Stimulated activated CD8-positive, alpha-beta memory T cell treated with anti-CD3 and anti-CD28 coated beads, Interleukin-4, amount 100 ng/mL, for 4 hours (primary cell): ENCODE data around the gene MED25.
"Not testable (repeated sequence)": the region's sequence is repeated elsewhere in the genome, so short reads cannot be mapped to it uniquely, and the experiment has no call there.

Experiments used
- DNase-seq, 2 donors: peaks; one replicate each; pipeline ENCODE4 v3.0.0-alpha.2; 2020; ENCODE audit warnings: low read depth in 2 of 2, low spot score in 1 of 2

The MED25 gene

DNA sequence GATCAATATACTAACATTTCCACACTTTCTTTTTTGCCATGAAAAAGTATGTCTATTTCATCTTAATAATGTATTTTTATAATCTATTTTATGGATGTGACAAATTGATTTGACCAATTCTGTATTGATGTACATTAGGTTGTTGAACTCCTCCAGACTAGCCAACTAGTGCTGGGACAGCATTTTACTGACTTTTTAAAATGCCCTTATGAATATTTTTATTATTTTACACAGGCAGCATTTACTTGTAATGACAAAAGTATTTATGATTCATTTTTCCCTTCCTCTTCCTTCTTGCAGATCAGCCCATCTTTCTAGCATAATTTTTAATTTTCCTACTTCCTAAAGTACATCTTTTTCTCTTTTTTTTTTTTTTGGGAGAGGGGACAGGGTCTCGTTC, 4.1 kb upstream of the MED25 start:
- no peak for DNase-seq

DNA sequence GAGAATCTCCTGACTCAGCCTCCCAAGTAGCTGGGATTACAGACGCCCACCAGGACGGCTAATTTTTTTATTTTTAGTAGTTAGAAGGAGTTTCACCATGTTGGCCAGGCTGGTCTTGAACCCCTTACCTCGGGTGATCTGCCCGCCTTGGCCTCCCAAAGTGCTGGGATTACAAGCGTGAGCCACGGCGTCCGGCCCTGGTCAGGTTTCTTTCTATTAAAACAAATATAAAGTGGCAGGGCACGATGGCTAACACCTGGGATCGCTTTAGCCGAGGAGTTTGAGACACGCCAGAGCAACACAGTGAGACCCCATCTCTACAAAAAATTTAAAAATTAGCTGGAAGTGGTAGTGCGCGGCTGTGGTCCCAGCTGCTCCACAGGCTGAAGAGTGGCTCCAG, 1.5 kb upstream of the MED25 start:
- no peak for DNase-seq

DNA sequence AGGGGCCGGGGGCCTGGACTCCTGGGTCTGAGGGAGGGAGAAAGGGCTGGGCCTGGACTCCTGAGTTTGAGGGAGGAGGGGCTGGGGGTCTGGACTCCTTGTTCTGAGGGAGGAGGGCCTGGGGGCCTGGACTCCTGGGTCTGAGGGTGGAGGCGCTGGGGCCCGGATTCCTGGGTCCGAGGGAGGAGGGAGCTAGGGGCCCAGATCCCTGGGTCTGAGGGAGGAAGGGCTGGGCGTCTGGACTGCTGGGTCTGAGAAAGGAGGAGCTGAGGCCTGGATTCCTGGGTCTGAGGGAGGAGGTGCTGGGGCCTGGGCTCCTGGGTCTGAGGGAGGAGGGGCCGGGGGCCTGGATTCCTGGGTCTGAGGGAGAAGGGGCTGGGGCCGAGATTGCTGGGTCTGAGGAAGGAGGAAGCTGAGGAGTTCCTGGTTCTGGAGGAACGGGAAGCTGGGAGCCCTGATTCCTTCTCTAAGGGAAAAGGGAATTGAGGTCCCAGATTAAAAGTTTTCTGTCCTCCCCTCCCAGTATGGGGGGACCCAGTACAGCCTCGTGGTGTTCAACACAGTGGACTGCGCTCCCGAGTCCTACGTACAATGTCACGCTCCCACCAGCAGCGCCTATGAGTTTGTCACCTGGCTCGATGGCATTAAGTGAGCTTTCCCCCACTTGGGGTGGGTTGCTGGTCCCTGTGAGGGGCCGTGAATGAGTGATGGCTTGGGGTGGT, 721 bp downstream of the MED25 start:
- DNase-seq, result no peak

DNA sequence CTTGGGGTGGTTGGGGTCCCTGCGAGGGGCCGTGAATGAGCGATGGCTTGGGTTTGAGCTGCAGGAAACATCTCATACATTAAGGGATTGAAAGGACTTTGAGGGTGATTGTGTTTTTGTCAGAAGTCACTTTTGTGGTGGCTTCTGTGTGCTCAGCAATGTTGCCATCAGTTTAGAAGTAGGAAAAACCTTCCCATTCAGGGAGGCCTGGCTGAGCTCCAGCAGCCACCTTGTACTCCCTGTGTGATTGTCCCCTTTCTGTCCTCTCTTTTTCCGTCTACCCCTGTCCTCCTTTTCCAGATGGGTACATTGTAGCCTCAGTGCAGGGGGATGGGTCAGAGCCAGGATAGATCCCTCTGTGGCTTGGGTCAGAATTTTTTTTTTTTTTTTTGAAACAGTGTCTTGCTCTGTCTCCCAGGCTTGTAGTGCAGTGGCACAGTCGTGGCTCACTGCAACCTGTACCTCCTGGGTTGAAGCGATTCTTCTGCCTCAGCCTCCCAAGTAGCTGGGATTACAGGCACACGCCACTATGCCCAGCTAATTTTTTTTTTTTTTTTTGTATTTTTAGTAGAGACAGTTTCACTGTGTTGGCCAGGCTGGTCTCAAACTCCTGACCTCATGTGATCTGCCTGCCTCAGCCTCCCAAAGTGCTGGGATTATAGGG, 1.5 kb downstream of the MED25 start:
- not testable (repeated sequence) for DNase-seq

DNA sequence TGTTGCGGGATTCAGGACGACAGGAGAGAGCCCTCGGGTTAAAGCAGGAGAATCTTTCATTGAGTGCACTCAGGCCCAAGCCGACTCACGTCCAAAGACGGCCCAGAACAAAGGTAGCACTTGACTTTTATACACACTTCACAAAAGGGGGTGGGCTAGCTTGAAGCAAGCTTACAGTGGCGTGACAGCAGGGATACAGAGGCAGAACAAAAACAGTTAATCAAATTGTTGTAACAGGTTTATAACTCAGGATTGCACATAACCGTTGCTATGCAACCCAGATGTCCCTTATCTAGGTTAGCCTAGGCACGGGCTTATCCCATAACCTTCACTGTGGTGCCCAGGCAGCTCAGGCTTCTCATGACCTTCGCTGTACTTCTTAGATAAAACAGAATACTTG, 2.0 kb downstream of the MED25 start:
- DNase-seq, result no peak

DNA sequence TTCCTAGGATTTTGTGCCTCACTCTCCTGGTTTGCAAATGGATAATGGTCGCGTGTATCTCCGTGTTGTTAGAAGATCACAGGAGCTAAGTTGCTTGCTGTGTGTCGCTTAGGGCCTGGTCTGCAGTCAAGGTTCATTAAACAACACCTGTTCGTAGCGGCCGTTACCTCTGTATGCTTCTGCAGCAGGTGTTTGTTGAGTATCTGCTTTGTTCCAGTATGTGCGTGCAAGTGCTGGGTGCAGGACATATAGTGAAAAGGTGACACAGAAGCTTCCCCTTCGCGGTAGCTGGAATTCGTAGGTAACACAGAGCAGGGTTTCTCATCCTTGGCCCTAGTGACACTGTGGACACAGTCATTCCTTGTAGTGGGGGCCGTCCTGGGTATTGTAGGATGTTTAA, 5.4 kb downstream of the MED25 start:
- no peak for DNase-seq

DNA sequence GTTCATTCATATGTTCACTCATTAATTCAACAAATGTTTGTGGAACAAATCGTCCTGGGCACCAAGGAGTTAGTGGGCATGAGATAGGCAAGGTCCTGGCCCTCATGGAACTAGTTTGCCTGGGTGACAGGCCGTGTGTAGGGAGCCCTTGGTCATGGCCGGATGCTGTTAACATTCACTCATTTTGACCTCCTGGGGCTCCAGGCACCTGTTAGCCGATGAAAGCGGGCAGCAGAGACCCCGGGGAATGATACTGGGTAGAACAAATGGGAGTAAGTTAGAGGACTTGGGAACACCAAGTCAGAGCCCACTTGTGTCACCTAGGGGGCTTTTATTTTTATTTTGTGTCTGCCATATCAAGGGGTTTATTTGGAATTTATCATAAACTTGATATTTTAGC, 6.6 kb downstream of the MED25 start:
- no peak for DNase-seq

DNA sequence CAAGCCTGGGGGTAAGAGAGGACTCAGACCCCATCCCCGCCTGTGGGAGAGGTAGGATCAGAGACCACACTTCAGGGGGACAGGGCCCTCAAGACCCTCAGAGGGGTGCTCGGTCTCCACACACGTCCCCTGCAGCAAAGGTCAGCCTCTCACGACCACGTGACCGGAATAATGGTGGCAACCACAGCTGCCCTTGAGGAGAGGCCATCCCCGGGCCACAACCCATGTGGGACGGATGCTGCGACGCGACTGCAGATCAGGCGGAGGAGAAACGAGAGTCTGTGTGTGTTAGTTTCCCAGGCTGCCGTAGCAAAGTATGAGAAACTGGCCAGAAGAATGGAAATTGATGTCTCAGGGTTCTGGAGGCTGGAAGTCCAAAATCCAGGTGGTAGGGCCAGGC, 8.9 kb downstream of the MED25 start:
- DNase-seq, result no peak

DNA sequence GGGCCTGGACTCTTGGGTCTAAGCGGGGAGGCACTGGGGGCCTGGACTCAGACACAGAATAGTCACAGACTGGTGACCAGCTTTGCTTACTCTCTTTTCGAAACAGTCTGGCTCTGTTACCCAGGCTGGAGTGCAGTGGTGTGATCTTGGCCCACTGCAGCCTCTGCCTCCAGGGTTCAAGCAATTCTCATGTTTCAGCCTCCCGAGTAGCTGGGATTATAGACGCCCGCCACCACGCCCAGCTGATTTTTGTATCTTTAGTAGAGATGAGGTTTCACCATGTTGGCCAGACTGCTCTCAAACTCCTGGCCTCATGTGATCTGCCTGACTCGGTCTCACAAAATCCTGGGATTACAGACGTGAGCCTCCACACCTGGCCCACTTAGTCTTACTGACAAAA, 11.1 kb downstream of the MED25 start:
- DNase-seq, result no peak

DNA sequence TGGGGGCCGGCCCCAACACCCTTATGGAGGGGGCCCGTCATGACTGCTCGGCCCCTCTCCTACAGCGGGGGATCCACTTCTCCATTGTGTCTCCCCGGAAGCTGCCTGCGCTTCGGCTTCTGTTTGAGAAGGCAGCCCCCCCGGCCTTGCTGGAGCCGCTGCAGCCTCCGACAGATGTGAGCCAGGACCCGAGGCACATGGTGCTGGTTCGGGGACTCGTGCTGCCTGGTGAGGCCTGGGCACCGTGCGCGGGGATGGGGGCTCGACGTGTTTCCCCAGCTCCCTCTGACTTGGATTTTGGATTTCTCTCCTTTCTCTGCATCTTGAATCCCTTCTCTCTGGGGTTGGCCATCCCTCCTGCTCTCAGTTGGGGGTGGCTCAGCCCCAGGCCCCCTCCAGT, 11.6 kb downstream of the MED25 start:
- DNase-seq, result no peak

DNA sequence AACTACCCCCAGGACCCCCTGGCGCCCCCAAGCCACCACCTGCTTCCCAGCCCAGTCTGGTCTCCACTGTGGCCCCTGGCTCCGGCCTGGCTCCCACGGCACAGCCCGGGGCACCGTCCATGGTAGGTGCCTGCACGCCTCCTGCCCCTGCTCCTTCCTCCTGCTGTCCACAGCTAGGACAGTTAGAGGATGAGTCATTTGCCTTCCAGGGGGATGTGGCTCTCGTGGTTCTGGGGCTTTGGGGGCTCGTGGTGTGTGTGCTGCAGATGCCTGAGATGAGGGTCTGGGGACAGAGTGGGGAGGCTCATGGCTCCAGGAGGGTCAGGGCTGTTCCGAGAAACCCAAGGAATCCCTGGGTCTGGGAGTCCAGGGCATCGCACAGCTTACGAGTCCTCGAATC, 12.7 kb downstream of the MED25 start:
- no peak for DNase-seq

DNA sequence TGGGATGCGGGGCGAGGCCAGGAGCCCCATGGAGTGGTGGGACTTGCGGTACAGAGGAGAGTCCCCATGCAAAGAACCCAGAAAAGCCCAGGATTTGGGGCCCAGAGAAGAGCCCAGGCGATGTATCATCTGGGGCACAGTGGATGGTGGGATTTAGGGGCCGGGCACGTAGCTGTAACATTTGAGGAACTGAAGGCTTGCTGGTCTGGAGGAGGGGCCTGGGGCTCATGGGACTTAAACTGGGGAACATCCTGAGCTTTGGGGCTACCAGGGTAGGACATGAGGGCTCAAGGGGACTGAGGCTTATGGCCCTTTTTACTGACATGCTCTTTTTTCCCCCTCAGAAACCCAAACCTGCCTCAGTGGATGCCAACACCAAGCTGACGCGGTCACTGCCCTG, 13.5 kb downstream of the MED25 start:
- no peak for DNase-seq

DNA sequence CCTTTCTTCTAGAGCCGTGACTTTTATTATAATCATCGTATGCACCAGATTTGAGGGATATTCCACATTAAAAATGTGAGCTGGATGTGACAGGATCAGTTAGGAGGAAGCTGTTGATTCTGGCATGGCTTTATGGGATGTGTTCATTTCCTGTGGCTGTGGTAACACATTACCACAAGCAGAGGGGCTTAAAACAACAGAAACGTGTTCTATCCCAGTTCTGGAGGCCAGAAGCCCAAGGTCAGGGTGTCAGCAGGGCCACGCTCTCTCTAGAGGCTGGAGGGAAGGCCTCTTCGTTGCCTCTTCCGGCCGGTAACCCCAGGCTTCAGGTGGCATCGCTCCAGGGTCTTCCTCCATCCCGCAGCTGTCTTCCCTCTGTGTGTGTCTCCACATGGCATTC, 14.5 kb downstream of the MED25 start:
- DNase-seq, result no peak

DNA sequence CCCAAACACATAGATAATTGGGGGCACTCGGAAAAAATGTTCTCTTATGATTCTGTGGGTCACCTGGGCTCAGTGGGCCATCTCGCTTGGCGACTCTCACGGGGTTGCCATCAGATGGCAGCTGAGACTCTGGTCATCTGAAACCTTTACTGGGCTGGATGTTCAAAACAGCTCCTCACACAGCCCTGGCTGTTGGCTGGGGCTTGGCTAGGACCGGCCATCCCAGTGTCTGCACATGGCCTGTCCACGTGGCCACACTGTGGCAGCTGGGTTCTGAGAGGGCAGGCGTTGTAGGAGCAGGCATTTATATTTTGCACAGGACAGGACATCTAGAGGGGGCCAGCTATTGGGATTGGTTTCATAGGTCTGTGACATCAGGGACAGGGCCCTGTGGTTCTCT, 15.5 kb downstream of the MED25 start:
- DNase-seq, result no peak

DNA sequence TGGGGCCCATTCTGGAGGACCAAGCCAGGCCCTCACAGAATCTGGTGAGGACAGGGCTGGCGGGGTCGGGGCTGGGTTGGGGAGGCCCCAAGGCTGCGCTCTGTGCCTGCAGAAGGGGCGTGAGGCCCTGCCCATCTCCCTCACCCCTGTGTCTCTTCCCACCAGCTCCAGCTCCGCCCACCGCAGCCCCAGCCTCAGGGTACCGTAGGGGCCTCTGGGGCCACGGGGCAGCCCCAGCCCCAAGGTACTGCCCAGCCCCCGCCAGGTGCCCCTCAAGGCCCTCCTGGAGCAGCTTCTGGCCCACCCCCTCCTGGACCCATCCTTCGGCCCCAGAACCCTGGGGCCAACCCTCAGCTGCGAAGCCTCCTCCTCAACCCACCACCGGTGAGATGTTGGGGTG, 17.5 kb downstream of the MED25 start:
- DNase-seq, result no peak

DNA sequence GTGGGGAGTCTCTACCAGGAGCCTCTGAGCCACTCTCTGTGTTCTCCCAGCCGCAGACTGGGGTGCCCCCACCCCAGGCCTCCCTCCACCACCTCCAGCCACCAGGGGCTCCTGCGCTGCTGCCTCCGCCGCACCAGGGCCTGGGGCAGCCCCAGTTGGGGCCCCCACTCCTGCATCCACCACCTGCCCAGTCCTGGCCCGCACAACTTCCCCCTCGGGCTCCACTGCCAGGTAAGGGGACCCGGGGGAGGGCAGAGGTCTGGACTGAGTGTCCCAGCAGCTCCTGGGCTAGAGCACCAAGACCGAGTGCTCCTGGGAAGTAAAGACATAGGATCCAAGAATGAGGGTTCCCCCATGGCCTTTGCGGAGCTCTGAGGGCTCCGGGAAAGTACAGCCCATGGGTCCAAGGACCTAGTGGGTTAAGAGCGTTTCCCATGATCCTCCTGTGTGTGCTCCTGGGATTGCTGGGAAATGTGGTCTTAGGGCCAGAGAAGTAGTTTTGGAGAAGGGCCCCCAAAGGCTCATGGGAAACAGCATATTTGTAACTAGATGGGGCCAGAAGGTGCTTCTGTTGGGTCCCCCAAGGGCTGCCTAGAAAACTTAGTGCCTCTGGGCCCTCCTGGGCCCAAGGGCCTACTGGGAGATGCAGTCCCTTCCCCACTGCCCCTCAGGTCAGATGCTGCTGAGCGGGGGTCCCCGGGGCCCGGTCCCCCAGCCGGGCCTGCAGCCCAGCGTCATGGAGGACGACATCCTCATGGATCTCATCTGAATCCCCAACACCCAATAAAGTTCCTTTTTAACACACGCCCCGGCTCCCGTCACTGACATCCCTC, 18.3 kb downstream of the MED25 start:
- no peak for DNase-seq

DNA sequence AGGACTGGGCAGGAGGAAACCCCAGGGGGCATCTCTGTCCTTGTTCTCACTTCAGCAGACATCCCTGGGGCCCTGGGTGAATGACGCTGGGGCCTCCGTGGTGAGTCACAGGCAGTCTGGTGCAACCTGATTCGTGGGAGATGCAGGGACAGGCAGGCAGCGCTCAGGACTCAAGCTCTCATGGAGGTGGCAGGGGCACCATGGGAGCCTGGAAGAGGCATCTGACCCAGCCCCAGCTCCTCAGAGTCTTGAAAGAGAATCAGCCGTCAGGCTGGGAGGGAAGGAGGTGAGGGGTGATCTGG, 18.9 kb downstream of the MED25 start:
- DNase-seq, result no peak

DNA sequence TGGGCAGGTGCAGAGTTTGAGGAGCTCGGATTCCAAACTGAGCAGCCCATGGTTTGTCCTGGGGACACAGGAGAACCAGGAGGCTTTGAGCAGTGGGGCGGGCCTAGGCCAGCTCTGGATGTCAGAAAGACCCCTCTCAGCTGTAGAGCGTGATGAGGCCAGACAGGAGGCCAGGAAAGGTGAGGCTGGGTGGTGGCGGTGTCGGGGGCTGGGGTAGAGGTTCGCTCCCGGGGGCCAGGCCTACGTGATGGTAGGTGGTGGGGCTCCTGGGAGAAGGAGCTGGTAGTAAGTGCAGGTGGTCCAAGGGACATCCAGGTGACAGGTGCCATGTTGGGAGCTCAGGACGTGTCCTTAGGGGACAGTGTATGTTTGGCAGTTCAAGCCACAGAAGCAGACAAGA, 19.3 kb downstream of the MED25 start:
- no peak for DNase-seq

DNA sequence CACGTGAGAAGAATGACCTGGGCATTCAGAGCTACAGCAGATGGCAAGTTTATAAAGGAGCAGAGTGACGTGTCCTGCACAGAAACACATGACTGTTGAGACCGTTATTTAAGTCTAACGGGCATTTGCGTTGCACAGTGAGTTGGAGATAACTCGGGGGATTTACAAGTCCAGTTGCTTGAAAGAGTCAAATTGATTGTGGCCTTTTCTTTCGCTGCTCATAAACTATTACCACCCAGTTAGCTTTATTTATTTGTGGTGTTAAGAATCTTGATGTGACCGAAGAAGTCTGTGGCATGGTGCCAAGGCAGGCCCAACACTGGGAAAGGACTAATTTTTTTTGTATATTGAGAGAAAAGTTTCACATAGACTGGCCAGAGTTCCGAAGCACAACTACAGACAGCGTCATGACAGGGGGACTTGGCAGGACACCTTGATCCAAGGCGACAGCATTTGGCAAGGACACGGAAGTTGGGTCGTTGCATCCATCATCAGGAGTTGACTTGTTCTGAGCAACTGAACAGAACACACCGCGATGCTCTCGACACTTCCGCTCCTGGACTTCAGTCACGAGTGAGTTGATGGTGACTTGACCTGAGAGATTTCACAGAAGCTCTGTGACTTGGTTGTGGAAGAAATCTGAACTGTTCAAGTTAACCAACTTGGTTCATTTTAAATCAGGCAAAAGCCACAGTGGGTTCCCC, 20.9 kb downstream of the MED25 start:
- no peak for DNase-seq

DNA sequence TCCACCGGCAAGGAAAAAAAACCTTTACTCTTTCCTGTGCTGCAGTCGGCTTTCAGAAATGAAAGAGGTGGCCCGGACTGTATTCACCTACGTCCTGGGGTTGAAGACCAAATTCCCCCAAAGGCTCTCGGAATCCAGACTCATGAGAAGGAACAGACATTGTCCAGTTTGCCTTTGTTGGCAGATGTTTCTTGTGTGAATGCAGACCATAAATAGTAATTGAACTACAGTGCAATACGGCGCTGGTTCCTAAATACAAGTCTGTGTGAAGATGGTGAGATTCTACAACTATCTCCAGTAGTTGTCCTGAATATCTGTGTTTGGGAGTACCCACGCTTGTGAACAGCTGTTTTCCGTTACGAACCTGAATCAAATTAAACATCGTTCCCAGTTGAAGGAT, 21.6 kb downstream of the MED25 start:
- DNase-seq, result no peak

DNA sequence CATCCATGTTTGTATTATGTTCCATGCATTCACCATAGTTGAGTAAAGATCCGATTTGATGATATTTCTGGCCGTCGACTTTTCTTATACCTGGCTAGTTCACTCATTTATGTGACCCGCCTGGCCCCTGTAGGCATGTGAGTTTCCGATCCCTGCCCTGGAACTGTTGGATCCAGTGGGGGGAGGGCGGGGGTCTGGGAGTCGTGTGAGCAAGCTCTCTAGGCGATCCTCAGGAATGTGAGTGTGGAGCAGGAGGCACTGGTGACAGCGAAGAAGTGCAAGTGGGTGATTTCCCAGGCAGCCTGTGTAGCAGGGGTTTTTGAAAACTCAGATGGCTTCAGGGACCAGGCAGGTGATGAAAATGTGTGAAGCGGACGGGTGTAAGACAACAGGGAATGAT, 22.2 kb downstream of the MED25 start:
- DNase-seq, result no peak

DNA sequence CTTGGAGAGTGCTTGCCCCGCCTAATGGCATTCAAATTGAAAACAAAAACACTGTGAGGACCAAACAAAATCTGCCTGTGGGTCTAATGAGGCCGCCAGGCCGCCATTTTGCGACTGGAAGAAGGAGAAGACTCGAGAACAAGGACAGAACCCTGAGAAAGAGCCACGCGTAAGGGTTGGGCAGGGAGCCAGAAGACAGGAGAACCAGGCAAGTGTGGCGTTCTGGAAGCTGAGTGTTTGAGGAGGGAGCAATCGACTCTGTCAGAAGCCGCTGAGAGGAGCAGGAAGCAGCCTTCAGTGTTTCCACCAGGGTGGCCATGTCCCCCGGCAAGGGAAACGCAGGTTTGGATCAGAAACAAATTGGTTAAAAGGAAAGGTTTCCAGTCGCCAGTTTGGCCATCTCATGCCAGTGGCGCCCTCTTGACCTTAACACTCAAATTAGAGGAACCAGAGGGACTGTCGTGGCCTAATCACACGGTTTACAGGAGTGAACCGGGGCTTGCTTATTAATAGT, 22.7 kb downstream of the MED25 start:
- no peak for DNase-seq
